HG03575 (cell line): Measurements from ENCODE around the gene NOVA2.
"Not testable (repeated sequence)": the region's sequence is repeated elsewhere in the genome, so short reads cannot be mapped to it uniquely, and the experiment has no call there.

ENCODE experiments used
- ATAC-seq: cut with Tn5 transposase; IDR thresholded peaks from one replicate; pipeline ENCODE4 v1.9.1; 2021; ENCODE audit not compliant: unreplicated experiment, insufficient number of reproducible peaks, low FRiP score; ENCODE audit errors: extremely low read depth

Gene NOVA2

DNA sequence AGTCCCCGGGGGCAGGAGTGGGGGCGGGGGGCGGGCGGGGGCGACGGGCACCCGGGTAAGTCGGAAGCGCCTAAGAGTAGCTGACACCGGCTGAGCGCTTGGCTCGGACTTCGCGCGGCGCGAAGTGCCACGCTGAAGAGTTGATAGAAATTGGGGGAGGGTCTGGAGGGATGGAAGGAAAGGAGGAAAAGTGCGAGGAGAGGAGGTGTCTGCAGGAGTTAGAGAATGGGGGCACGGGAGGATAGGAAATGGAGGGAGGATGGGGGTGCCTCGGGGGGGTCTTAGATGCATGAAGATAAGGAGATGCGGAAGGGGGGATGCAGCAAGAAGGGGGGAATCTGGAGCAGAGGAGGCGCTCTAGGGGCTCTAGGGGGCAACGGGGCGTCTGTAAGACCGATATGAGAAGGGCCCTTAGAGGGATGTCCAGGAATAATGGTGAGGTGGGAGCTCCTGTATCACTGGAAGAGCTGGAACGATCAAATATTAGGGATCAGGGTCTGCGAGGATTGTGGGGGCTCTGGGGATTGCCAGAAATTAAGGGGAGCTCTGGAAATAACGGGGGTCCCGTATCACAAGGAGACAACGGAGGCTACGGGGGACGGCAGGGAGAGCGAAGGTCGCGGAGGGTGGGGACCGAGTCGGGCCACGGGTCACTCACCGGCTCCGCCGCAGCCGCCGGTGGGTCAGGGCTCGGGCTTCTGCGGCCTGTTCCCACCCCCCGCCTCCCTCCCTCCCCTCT, 71.6 kb downstream of the NOVA2 start, which contains the start of gene MYPOP:
MYPOP (minus strand) TSS at position 702 of the 739 bp plus-strand sequence. CDS start 840 bp downstream, outside the sequence.
- ATAC-seq: no peak

DNA sequence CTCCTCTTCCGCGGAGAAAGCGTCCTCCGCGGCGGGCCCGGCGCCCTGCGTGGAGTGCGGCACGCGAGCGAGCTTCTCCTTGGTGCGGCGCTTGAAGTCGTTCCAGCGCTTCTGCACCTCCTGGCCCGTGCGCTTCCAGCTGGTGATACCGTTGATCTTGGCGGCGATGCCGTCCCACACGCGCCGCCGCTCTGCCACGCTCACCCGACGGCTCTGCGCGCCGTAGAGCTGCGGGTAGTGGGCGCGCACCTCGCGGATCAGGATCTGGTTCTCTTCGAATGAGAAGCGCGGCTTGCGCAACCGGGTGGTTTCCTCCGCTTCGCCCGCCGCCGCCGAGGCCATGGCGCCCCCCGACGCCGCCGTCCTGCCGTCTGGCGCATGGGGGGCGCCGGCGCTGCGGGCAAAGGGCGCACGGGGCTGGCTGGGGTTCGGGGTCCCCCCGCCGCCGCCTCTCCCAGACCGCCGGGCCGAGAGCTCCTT, 72.2 kb downstream of the NOVA2 start:
- ATAC-seq: no peak

DNA sequence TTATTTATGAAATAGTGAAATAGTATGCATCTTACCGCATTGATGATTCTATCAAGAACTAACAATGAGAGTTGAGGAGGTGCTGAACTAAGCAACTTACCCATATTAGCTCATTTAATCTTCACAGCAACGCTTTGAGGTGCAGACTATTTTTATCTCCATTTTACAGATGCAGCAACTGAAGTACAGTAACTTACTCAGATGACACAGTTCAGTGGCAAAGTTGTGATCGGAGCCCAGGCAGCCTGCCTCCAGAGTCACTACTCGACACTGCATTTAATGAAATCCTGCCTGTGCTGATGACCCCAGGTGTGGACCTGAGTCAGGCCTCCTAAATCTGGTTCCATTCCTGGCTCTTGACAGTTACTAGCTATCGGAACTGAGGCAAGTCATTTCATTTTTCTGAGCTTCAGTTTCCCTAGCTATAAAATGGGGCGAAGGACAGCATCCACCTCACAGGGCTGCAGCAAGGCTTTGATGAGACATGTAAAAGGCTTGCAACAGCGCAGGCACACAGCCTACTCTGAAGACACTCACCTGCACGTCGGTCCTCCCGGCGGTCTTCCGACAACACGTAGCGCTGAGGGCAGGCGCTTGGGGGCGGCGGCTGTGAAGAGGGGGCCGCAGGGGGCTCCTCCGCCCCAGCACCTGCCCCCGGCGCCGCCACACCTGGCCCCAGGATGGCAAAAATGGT, 72.8 kb downstream of the NOVA2 start:
- no peak for ATAC-seq

DNA sequence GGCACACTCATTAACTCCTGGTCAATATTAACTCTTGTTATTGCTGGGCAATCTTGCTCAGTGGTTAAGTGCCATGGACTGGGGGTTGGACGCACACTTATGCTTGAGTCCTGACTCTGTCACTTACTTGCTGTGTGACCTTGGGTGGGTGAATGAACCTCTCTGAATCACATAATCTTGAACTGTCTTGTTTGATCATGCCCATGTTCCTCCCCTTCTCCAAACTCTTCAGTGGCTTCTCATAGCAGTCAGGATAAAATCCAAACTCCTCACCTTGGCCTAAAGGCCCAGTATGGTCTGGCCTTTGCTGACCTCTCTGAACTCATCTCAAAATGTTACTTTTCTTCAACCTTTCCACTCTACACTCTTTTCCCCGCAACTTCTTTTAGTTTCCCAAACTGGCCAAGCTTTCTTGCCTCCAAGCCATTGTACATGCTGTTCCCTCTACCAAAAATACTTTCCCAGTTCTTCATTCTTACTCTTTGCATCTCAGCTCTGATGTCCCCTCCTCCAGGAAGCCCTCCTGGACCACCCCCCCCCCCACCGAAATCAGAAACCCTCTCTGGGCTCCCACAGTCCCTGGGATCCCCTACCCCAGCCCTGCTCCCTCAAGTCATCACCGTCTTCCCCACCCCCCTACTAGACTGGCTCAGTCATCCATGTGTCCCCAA, 73.6 kb downstream of the NOVA2 start:
- no peak for ATAC-seq

DNA sequence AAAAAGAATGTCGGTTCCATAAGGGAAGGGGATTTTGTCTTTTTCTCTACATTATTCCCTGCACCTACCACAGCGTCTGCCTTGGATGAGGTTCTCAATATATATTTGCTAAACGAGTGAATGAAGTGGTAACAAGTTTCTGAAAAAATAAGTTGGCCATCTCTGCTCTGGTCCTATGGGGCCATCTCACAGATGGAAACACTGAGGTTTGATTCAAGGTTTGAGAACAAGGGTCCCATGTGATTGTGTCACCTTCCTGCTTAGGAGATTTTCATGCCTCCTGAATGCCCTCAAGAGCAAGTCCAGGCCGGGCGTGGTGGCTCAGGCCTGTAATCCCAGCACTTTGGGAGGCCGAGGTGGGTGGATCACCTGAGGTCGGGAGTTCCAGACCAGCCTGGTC, 74.4 kb downstream of the NOVA2 start:
- no peak for ATAC-seq

DNA sequence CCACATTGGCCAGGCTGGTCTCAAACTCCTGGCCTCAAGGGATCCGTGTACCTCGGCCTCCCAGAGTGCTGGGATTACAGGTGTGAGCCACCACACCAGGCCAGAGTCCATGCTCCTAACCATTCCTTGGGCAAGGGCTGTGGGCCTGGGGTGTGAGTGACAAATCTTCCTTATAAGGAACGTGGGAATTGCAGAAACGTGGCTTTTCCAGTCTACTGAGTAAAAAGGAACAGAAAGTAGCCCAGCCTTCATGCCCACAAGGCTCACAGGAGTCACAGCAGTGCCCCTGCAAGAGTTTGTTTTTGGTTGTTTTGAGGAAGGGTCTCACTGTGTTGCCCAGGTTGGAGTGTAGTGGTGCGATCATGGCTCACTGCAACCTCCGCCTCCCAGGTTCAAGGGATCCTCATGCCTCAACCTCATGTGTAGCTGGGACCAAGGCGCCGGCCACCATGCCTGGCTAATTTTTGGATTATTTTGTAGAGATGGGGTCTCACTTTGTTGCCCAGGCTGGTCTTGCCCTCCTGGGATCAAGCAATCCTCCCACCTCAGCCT, 76.3 kb downstream of the NOVA2 start:
- no peak for ATAC-seq

DNA sequence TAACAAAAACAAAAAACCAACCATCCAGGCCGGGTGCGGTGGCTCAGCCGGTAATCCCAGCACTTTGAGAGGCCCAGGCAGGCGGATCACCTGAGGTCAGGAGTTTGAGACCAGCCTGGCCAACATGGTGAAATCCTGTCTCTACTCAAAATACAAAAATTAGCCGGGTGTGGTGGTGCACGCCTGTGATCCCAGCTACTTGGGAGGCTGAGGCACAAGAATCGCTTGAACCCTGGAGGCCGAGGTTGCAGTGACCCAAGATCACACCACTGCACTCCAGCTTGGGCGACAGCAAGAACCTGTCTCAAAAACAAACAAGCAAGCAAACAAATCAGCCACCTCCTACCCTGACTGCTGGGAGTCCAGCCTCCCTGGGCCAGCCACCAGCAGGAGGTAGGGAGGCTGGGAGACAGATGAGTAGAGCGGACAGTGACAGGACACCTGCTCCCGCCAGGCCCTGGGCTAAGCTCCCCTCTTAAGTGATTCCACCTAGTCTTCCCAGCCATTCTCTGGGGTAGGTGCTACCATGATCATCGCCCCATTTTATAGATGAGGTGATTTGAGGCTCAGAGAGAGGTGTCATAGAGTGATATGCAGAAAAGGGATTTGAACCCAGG, 77.6 kb downstream of the NOVA2 start:
- ATAC-seq: not testable (repeated sequence)

DNA sequence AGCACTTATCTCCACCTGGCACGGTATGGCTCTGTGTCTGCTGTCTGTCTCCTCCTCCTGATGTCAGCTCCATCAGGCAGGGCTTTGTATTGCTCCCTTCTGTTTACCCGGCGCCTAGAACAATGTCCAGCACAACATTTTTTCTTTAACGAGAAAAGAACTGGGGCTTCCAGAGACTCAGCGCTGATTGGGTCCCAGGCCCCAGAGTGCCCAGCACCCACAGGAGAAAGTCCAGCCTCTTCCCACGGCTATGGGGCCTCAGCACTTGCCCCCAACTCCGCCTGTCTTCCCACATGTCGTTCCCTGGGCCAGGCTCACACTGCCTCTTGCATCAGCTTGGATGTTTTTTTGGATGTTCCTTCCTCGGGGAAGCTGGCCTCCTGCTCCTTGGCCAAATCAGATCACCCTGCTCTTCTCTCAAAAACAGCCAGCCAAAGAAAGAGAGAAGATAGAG, 78.1 kb downstream of the NOVA2 start:
- ATAC-seq: no peak

DNA sequence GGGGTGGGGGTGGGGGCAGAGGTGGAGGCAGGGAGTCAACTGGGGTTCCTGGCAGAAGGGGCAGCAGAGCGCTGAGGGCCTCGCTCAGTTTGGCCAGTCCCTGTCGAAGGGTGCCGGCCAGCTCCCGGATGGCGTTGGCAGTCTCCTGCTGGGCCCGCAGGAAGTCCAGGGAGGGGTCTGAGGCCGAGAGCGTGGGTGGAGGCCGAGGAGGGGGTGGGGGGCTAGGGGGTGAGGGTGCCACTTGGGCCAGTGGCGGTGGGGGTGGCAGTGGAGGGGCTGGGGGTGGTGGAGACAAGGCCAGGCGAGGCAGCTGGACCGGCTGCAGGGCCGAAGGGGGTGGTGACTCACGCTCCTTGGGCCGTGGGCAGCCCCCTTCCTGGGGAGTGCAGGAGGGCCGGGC, 82.8 kb downstream of the NOVA2 start:
- no peak for ATAC-seq

DNA sequence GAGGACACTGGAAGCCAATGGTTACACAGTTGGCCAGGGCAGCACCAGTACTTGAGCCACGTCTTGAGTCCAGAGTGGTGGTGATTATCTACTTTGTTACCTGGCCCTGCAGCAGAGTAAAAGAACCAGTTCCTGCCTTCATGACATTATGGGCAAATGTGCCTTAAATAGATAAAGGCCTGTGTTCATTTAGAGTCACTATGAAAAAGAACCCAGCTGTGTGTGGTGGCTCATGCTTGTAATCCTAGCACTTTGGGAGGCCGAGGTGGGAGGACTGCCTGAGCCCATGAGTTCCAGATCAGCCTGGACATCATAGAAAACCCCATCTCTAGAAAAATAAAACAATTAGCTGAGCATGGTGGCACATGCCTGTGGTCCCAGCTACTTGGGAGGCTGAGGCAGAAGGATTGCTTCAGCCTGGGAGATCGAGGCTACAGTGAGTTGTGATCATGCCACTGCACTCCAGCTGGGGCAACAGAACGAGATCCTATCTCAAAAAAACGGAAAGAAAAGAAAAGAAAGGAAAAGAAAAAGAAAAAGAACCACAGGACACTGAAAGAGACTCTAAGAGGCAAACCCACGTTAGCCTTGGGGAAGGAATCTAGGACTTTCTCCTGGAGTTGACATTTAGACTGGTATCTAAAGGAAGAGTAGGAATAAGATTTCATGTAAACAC, 84.3 kb downstream of the NOVA2 start:
- ATAC-seq: no peak

DNA sequence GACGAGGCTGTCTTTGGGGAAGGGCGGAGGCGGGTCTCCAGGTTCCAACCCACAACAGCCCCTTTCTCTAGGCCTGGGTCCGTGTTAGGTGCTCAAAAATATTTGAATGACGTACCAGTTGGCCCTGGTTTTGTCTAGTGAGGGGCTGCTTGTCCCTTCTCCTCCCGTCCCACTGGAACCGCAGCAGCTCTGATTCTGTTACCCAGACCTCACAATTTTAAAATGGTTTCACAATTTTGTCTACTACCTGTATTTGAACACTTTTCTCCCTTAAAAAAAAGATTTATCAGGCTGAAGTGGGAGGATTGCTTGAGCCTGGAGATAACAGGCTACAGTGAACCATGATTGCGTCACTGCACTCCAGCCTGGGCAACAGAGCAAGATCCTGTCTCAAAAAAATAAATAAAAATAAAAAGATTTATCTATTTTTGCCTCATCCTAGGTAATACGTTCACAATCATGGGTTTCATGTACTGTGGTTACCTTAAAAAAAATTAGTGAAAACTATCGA, 86.4 kb downstream of the NOVA2 start:
- ATAC-seq: no peak

DNA sequence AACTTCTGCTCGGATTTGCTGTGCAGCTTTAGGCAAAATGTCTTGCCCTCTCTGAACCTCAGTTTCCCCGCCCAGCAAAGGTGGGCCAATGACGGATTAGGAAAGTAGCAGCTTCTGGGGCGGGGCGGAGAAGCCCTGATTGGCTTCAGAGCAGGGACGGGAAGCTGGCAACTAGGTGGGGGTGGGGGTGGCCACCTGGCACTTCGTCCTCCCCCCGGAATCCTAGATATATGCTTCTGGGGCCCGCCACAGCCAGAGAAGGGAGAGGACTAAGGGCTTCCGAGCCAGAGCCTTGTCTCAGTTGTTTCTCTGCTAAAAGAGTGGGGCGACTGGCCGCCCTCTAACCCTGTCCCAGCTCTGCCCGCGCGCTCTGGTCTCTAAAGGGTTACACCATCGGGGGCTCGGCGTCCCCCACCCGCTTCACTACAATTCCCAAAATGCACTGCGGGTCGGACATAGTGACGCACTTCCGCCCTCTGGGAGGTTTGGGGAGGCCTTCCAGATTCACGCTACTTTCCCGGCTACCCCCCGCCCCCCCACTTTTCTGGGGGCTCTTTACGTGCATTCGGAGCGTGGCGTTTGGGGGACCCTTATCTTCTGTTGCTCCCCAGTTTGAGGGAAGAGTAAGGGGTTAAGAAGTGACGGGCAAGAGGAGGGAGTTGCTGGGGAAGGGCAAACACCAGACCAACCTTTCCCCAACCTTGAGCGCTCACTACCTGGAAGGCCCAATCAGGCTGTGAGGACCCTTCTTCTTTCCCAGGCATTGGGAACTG, 87.1 kb downstream of the NOVA2 start:
- no peak for ATAC-seq

DNA sequence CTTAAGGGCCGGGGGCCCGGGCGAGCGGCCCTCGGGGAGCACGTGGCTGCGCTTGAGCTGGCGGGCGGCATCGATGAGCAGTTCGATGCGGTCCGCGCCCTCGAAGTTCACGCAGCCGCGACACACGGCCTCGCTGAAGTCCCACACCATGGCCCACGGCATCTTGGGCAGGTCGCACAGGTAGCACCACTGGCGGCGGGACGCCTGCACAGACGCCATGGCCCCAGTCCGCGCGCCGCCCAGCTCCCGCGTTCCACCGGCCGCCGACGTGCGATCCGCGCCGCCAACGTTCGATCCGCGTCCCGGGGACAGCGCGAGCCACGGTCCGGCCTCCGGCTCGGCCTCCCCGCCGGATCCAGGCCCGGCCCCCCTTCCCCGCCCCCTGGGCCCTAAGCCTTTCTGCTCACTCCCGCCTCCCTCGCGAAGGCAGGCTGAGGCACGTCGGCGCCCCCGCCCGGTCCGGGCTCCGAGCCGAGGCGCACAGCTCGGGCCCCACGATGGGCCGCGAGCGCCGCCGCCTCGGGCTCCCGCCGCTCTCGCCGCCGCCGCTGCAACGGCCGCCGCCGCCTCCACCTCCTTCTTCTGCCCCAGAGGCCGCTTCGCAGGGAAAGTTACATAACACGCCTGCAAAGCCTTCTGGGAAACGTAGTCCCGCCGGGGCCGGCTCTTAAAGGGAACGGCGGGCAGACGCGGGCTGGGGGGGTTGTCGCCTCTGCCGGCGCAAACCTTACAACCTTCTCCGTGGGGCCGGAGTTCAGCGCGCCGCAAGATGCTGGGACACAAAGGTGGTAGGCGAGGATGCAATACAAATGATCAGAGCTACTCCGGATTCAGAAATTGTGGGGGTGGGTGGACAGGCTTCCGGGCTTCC, 87.9 kb downstream of the NOVA2 start, which contains the start of gene IRF2BP1:
IRF2BP1 (minus strand) TSS at position 586 of the 871 bp plus-strand sequence; CDS start at position 219, 367 bp downstream.
- no peak for ATAC-seq

DNA sequence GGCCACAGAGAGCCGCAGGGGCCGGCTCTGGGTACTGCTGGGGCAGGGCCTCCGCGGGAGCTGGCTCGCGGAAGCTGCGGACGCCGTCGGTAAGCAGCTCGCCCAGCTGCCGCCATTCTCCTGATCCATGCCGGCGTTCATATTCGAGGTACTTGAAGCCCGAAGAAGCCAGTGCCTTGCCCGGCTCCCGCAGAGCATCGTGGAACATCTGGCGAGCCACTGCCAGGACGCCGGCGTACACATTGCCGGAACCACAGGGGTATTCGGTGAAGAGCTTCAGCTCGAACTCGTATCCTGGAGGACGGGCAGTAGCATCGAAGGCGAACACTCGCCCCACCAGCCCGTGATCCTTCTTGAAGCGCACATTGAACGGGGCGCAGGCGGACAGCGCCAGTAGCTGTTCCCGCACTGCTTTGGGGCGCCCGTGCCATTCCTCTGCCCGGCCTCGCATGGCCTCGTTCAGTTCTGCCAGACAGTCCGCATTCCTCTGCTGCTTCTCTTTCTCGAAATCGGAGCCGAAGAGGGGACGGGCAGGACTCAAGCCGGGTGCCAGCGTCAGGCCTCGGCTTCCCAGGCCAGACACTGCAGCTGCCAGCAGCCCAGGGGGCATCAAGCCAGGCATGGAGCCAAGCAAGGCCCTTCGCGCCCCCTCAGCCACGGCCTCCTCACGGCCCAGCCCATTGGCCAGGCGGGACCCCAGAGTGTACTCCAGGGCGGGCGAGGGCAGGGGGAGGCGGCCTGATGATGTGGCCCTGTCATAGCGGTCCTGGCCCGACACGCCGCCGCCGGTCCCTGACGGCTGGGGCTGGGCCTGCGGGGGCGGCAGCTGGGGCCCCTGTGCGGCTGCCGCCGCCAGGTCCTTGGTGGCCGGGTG, 88.7 kb downstream of the NOVA2 start:
- no peak for ATAC-seq

DNA sequence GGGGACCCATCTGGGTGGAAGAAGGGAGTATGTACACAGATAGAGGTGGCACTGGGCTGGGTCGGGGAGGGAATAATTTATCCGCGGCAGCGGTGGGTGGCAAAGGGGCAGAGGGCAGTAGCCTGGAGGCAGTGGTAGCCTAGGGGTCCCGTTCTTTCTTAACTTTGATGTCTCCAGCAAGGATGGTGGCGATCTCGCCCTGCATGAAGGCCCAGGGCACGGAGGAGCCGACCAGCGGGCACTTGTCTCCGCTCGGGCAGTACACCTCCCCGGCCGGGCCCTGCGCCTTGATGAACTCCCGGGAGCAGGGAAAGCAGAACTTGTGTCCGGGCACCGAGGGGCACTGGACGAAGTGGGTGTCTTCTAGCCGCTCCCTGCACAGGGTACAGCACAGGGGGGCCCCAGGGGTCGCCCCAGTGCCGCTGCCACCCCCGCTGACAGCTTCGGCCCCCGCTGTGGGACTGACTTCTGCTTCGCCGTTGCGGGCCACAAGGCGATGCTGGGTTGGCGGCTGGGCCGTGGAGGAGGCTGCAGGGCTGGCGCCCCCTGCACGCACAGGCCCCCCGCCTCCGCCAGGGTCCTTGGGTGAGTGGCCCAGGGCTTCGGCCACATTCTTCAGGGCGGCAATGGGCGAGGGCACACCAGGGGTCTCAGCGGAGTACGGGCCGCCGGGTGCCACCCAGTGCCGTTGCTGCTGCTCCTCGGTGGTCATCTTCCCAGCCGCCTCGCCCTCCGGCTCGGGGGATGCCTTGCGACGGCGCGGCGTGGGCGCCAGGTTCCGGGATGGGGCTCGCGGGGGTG, 89.6 kb downstream of the NOVA2 start:
- ATAC-seq: no peak
